IPS-20b (cell line): ENCODE data around the gene CD1C.
"Not testable (repeated sequence)": the region's sequence is repeated elsewhere in the genome, so short reads cannot be mapped to it uniquely, and the experiment has no call there.

ENCODE experiments used
- H3K27ac ChIP-seq: one replicate; pipeline ENCODE4 v1.5.1; 2013; ENCODE audit warnings: low read length
- H3K27me3 ChIP-seq: 2 replicates; pipeline ENCODE4 v1.6.1; 2013; ENCODE audit warnings: mild to moderate bottlenecking, low read length, inconsistent platforms; ENCODE audit not compliant: insufficient read depth
- H3K36me3 ChIP-seq: 2 replicates; pipeline ENCODE4 v1.6.1; 2013; ENCODE audit warnings: low read depth, mild to moderate bottlenecking, inconsistent platforms, low read length, moderate library complexity; ENCODE audit not compliant: insufficient read depth
- H3K4me1 ChIP-seq: 2 replicates; pipeline ENCODE4 v1.6.1; 2013; ENCODE audit warnings: mild to moderate bottlenecking, control low read depth, inconsistent platforms, low read length, moderate library complexity; ENCODE audit not compliant: insufficient read depth
- H3K4me3 ChIP-seq: 2 replicates; pipeline ENCODE4 v1.5.1; 2013; ENCODE audit warnings: mild to moderate bottlenecking, low read length, inconsistent platforms
- H3K9ac ChIP-seq: 2 replicates; pipeline ENCODE4 v1.6.1; 2013; ENCODE audit warnings: low read depth, mild to moderate bottlenecking, inconsistent platforms, low read length, moderate library complexity
- H3K9me3 ChIP-seq: 2 replicates; pipeline ENCODE4 v1.6.1; 2013; ENCODE audit warnings: mild to moderate bottlenecking, low read depth, low read length, inconsistent platforms; ENCODE audit not compliant: insufficient read depth

The CD1C gene

DNA sequence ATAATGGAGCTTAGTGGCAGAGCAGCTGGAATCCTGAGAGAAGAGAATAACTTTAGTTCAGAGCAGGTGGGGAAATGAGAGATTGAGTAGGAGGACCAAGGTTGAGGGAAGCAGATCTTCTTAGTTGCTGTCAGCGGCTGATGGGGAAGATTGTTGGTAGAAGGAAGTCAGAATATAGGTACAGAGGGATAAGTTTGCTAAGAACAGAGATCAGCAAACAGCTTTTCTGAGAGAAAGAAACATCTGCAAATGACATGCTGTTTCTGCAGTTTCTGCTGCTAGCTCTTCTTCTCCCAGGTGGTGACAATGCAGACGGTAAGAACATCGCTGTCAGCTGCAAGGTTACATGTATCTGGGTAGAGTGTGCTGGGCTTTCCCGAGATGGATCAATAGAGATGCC, at the start of gene CD1C:
Gene CD1C (plus strand): TSS at position 113 of the 400 bp plus-strand sequence. CDS start 142 bp downstream, at position 255.
- Histone ChIP-seq H3K4me1 (no peaks in the 10 kb centered on the region; the same call in 1 of the 2 replicates), H3K36me3 (no peaks in the 10 kb centered on the region), H3K27ac (no peak within 1 kb of the TSS), H3K4me3 (no peak within 1 kb of the TSS), H3K27me3 (no peaks in the 10 kb centered on the region), H3K9ac (no peak within 1 kb of the TSS), H3K9me3 (no peaks in the 10 kb centered on the region)

DNA sequence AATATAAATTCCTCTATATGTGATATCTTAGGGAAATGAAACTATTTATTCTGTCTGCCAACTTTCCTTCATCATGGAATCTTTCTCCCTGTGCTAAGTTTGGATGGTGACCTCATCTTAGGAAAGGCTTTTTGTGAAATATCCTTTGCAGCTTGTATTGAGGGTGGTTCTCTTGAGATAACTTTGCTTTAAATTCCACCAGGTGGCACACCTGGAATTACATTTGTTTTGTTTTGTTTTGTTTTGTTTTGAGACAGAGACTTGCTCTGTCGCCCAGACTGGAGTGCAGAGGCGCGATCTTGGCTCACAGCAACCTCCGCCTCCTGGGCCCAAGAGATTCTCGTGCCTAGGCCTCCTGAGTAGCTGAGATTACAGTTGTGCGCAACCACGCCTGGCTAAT, 43.1 kb upstream of the CD1C start:
- Histone ChIP-seq H3K36me3 (no peaks in the 10 kb centered on the region), H3K27me3 (no peaks in the 10 kb centered on the region), H3K4me1 (no peaks in the 10 kb centered on the region), H3K27ac (no peak overlapping the region), H3K4me3 (no peak overlapping the region), H3K9me3 (no peaks in the 10 kb centered on the region), H3K9ac (no peak overlapping the region)

DNA sequence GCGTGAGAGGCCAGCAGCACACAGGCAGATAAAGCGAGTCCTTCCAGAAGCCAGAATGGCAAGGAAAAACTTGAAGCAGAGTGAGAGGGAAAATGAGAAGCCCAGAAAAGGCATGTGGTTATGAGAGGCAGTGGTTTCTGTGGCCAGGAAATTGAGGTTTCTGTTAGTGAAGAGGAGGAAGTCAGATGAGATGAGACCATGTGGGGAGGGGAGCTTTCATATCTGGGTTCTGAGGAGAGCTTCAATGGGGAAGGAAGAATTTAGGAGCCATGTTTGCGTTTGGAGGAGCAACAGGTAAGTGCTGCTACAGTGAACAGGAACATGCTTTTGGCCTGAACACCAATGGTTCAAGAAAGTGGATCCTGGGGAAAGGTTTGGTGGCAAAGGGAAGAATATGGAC, 41.6 kb upstream of the CD1C start:
- no peak overlapping the region for H3K9ac ChIP-seq
- no peaks in the 10 kb centered on the region for H3K27me3 ChIP-seq
- H3K4me3 ChIP-seq, result no peak overlapping the region
- H3K4me1 ChIP-seq, result no peaks in the 10 kb centered on the region
- H3K9me3 ChIP-seq, result no peaks in the 10 kb centered on the region
- no peaks in the 10 kb centered on the region for H3K36me3 ChIP-seq
- no peak overlapping the region for H3K27ac ChIP-seq

DNA sequence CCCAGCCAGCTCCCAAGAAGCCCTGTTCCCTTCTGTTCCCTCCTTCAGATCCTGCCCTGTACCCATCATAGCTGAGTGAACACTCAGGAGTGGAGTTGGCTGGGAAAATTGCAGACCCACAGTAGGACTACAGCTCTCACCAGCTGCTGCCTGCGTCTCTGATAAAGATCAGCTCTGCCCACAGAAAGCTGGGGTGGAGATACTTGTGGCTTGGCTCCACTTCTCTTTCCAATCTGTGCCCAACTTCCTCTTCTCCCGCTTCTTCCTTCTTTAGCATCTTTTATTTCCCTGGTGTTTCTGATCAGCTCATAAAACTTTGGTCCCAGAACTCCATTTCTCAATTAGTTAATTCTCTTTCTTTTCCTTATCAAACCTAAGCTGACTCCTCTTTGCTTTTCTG, 41.0 kb upstream of the CD1C start:
- H3K9ac ChIP-seq, result no peak overlapping the region
- H3K27me3 ChIP-seq, result no peaks in the 10 kb centered on the region
- H3K4me1 ChIP-seq, result no peaks in the 10 kb centered on the region
- no peak overlapping the region for H3K4me3 ChIP-seq
- H3K9me3 ChIP-seq, result no peaks in the 10 kb centered on the region
- no peaks in the 10 kb centered on the region for H3K36me3 ChIP-seq
- H3K27ac ChIP-seq, result no peak overlapping the region

DNA sequence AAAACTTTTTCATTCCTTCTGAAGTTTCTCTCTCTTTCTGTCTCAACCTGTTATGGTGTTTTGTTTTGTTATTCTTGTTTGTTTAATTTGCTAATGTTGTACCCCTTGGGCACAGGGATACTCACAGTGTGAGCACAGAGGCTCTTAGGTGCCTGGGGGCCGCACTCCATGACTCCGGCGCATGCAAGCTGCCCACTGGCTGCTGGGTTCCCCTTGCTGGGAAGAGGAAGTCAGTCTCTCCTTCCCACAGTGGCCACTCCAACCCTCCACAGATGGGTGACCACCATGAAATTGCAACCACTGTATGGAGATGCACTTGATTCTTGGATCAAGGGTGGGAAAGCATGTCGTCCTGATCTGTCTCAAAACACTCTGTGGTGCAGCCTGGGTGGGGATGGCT, 40.1 kb upstream of the CD1C start:
- no peak overlapping the region for H3K27ac ChIP-seq
- H3K4me3 ChIP-seq, result no peak overlapping the region
- H3K4me1 ChIP-seq, result no peaks in the 10 kb centered on the region
- H3K27me3 ChIP-seq, result no peaks in the 10 kb centered on the region
- H3K36me3 ChIP-seq, result no peaks in the 10 kb centered on the region
- H3K9me3 ChIP-seq, result no peaks in the 10 kb centered on the region
- no peak overlapping the region for H3K9ac ChIP-seq

DNA sequence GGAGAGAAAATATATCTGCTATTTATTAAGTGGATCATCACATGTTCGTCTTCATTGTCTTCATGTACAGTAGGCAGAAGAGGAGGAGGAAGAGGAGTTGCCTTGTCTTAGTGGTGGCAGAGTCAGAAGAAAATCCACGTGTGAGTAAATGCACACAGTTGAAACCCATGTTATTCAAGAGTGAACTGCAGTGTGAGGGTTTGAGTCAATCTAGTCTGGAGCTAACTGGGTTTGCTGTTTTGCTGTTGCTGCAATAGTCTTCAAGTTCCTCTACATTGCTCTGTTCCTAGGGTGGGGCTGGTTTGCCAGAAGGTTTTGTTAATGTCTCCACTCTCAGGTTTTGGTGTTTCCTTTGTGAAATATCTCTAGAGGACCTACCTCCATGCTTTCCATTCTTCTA, 38.6 kb upstream of the CD1C start:
- no peaks in the 10 kb centered on the region for H3K36me3 ChIP-seq
- H3K9ac ChIP-seq, result no peak overlapping the region
- no peaks in the 10 kb centered on the region for H3K27me3 ChIP-seq
- H3K27ac ChIP-seq, result no peak overlapping the region
- H3K9me3 ChIP-seq, result no peaks in the 10 kb centered on the region
- no peak overlapping the region for H3K4me3 ChIP-seq
- H3K4me1 ChIP-seq, result no peaks in the 10 kb centered on the region

DNA sequence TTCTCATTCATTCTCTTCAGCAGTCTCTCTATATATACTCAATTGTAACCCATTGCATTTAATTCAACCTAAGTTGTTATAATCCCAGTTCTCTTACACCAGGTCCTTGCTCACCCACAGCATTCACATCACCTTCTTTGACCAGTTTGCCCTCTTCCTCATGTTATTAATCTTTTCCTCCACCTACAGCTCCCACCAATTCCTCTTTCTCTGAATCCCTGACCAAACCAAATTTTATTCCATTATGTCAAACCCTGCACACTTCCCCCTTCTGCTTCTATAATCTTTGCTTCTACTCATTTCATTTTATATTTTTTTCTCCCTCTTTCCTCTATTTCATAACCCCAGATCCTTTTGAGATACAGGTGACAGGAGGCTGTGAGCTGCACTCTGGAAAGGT, 34.1 kb upstream of the CD1C start:
- no peak overlapping the region for H3K4me3 ChIP-seq
- H3K9ac ChIP-seq, result no peak overlapping the region
- H3K4me1 ChIP-seq, result no peaks in the 10 kb centered on the region
- no peaks in the 10 kb centered on the region for H3K9me3 ChIP-seq
- no peaks in the 10 kb centered on the region for H3K27me3 ChIP-seq
- H3K27ac ChIP-seq, result no peak overlapping the region
- H3K36me3 ChIP-seq, result no peaks in the 10 kb centered on the region

DNA sequence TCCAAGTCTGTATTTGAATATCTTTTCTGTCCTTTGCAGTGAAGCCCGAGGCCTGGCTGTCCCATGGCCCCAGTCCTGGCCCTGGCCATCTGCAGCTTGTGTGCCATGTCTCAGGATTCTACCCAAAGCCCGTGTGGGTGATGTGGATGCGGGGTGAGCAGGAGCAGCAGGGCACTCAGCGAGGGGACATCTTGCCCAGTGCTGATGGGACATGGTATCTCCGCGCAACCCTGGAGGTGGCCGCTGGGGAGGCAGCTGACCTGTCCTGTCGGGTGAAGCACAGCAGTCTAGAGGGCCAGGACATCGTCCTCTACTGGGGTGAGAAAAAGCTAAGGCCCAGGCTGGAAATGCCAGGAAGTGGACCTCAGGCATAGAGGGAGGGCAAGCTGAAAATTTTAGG, 33.0 kb upstream of the CD1C start:
- H3K4me1 ChIP-seq, H3K4me3 ChIP-seq, H3K36me3 ChIP-seq, H3K9me3 ChIP-seq, H3K9ac ChIP-seq, H3K27ac ChIP-seq, H3K27me3 ChIP-seq: not testable (repeated sequence)

DNA sequence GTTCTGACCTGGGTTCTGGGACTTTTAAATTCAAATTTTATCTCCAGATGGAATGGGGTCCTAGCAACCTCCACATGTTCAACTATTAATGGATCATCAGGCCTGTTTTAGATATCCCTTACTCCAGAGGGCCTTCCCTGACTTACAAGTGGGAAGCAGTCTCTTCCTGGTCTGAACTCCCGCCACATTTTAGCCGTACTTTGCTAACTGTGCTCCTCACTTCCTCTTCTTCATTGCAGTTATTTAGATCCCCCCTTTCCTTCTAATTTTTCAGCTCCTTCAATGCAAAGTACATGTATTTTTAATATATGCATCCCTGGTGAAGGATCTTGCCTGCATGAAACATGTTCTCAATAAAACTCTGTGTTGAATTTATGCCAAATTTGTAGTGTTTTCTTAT, 31.8 kb upstream of the CD1C start:
- Histone ChIP-seq H3K4me1 (no peaks in the 10 kb centered on the region), H3K27ac (no peak overlapping the region), H3K9me3 (no peaks in the 10 kb centered on the region), H3K27me3 (no peaks in the 10 kb centered on the region), H3K9ac (no peak overlapping the region), H3K4me3 (no peak overlapping the region), H3K36me3 (no peaks in the 10 kb centered on the region)

DNA sequence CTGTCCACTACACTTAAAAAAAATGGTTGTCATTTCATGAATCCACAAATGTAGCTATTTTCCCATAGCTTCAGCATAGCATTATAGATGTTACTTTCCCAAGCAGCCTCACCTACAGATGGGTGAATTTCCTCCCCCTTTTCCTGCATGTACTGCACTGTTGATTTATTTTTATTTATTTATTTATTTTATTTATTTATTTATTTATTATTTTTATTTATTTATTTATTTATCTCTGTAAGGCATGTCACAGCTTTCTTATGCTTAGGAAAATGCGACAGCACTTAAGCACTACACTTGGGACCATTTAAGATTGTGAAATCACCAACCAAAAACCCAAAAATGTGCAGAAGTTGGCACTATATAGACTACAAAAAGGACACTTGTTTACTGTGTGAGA, 30.6 kb upstream of the CD1C start:
- Histone ChIP-seq H3K27me3 (no peaks in the 10 kb centered on the region), H3K4me3 (no peak overlapping the region), H3K9me3 (no peaks in the 10 kb centered on the region), H3K27ac (no peak overlapping the region), H3K9ac (no peak overlapping the region), H3K4me1 (no peaks in the 10 kb centered on the region), H3K36me3 (no peaks in the 10 kb centered on the region)

DNA sequence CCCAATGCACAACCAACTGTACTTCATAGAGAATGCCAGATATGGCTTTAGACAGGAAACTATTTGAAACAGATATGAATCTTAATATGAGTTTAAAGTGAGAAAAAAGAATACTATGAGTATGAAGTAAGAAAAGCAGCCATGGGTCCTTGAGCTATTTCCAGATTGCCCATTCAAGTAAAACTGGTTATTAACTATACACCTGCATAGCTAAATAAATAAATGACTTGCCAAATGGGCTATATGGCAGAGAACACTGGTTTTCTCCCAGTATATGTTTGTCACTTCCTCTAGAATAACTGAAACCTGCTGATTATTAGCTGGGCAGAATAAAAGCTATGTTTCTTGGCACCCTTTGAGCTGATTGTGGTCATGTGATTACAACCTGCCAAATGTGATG, 17.0 kb upstream of the CD1C start:
- Histone ChIP-seq H3K9ac (no peak overlapping the region), H3K27me3 (no peaks in the 10 kb centered on the region), H3K9me3 (no peaks in the 10 kb centered on the region), H3K4me3 (no peak overlapping the region), H3K4me1 (no peaks in the 10 kb centered on the region), H3K36me3 (no peaks in the 10 kb centered on the region), H3K27ac (no peak overlapping the region)

DNA sequence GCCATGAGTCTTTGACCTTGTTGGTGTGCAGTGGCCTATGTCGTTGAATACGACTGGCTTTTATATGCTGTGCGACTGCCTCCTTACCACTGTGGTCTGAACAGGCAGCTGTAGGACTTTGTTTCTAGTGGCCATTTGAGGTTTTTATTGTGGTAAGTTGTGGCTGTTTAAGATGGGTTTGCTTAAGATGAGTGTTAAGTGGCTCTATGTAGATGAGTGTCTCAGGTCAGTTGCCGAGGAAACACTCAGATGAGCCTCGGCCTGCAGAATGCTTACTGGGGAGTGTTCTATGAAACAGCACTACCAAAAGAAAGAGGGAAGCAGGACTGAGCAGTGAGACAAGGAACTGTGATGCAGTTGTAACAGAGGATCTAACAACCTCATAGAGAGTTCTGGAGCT, 14.9 kb upstream of the CD1C start:
- no peak overlapping the region for H3K27ac ChIP-seq
- H3K9ac ChIP-seq, result no peak overlapping the region
- peaks cover 4% of the 10 kb centered on the region for H3K9me3 ChIP-seq
- no peaks in the 10 kb centered on the region for H3K27me3 ChIP-seq
- H3K4me1 ChIP-seq, result no peaks in the 10 kb centered on the region
- no peak overlapping the region for H3K4me3 ChIP-seq
- H3K36me3 ChIP-seq, result no peaks in the 10 kb centered on the region

DNA sequence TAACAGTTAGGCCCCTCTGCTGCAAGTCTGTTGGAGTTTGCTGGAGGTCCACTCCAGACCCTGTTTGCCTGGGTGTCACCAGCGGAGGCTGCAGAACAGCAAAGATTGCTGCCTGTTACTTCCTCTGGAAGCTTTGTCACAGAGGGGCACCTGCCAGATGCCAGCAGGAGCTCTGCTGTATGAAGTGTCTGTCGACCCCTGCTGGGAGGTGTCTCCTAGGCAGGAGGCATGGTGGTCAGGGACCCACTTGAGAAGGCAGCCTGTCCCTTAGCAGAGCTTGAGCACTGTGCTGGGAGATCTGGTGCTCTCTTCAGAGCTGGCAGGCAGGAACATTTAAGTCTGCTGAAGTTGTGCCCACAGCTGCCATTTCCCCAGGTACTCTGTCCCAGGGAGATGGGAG, 7.3 kb upstream of the CD1C start:
- H3K4me3 ChIP-seq, H3K4me1 ChIP-seq, H3K36me3 ChIP-seq, H3K27ac ChIP-seq, H3K27me3 ChIP-seq, H3K9ac ChIP-seq: not testable (repeated sequence)
- H3K9me3 ChIP-seq, result peaks cover 13% of the 10 kb centered on the region
